Keratinocyte (primary cell): Measurements from ENCODE around the gene GPR153. TPM values are rescaled to one million over a fixed set of nuclear protein-coding genes. Genes with fewer than 3 reads are reported as not detected.

Experiments
- DNase-seq: peaks from one replicate; pipeline ENCODE4 v3.0.0-alpha.2; 2011; ENCODE audit warnings: low read depth, missing footprints, low spot score
- FAIRE-seq: peaks from 2 replicates; lab custom pipeline; 2011; peaks lifted over from hg19 to GRCh38; lab: Jason Lieb, UNC
- H2AFZ ChIP-seq: 2 replicates; pipeline ENCODE4 v1.6.0; 2012; ENCODE audit warnings: low read length, control low read depth, inconsistent platforms; ENCODE audit not compliant: control insufficient read depth
- H3K27ac ChIP-seq: 2 replicates; pipeline ENCODE4 v1.5.1; 2011; ENCODE audit warnings: low read length; ENCODE audit not compliant: control insufficient read depth, insufficient read depth
- H3K27me3 ChIP-seq: 3 replicates; pipeline ENCODE4 v1.6.0; 2011; ENCODE audit warnings: low read length; ENCODE audit not compliant: control insufficient read depth, insufficient read depth; ENCODE audit errors: extremely low read depth
- H3K36me3 ChIP-seq, 2 experiments: 2 replicates in 1 of 2; 3 replicates in 1 of 2; pipeline ENCODE4 v1.5.1; 2011; ENCODE audit warnings: low read length in 2 of 2, mild to moderate bottlenecking in 1 of 2; ENCODE audit not compliant: control insufficient read depth in 2 of 2, insufficient read depth in 2 of 2; ENCODE audit errors: extremely low read depth in 1 of 2
- H3K4me1 ChIP-seq: 3 replicates; pipeline ENCODE4 v1.5.1; 2011; ENCODE audit warnings: low read length; ENCODE audit not compliant: control insufficient read depth, insufficient read depth; ENCODE audit errors: extremely low read depth
- H3K4me2 ChIP-seq: 3 replicates; pipeline ENCODE4 v1.6.0; 2011; ENCODE audit warnings: low read depth, low read length; ENCODE audit not compliant: control insufficient read depth, insufficient read depth; ENCODE audit errors: extremely low read depth
- H3K4me3 ChIP-seq, 3 experiments: fragments of 200-600 bp in 1 of 3; sonication (generic) in 1 of 3; 2 replicates in 2 of 3; 3 replicates in 1 of 3; pipeline ENCODE4 v1.5.1; 2011 to 2016; ENCODE audit warnings: low read length in 3 of 3, mild to moderate bottlenecking in 3 of 3, control low read depth in 2 of 3, inconsistent platforms in 1 of 3, low read depth in 1 of 3, mixed read lengths in 1 of 3, mixed run types in 1 of 3, moderate library complexity in 1 of 3; ENCODE audit not compliant: control insufficient read depth in 2 of 3, insufficient read depth in 2 of 3; ENCODE audit errors: extremely low read depth in 1 of 3
- H3K79me2 ChIP-seq: 2 replicates; pipeline ENCODE4 v1.6.0; 2012; ENCODE audit warnings: low read length; ENCODE audit not compliant: control insufficient read depth, insufficient read depth
- H3K9ac ChIP-seq: 3 replicates; pipeline ENCODE4 v1.6.0; 2011; ENCODE audit warnings: low read length; ENCODE audit not compliant: control insufficient read depth, insufficient read depth; ENCODE audit errors: extremely low read depth
- H3K9me1 ChIP-seq: 3 replicates; pipeline ENCODE4 v1.6.0; 2011; ENCODE audit warnings: low read length; ENCODE audit not compliant: control insufficient read depth, insufficient read depth; ENCODE audit errors: extremely low read depth
- H3K9me3 ChIP-seq: 2 replicates; pipeline ENCODE4 v1.5.1; 2012; ENCODE audit warnings: low read depth, low read length; ENCODE audit not compliant: control insufficient read depth
- H4K20me1 ChIP-seq: 3 replicates; pipeline ENCODE4 v1.6.0; 2011; ENCODE audit warnings: low read length; ENCODE audit not compliant: control insufficient read depth, insufficient read depth; ENCODE audit errors: extremely low read depth
- EZH2 ChIP-seq: IDR thresholded peaks from one replicate; pipeline ENCODE4 v1.6.1; 2012; ENCODE audit warnings: inconsistent platforms, mild to moderate bottlenecking, low read length, moderate library complexity
- dilution Hi-C: fragments of 300-500 bp; cut with MboI; formaldehyde crosslinking; loops from one replicate; pipeline ENCODE4 v1.7.0; 2020; ENCODE audit warnings: low sequenced_read_pairs; ENCODE audit not compliant: extremely low pct_ligation_motif_present
- polyA plus RNA-seq, 5 experiments: library from polyadenylated mRNA; depleted of rRNA in 3 of 5; stranded (reverse) in 3 of 5; stranded (forward) in 1 of 5; unstranded in 1 of 5; fragments of >200 nt; gene quantifications; 1 replicate in 1 of 5; 2 replicates in 3 of 5; 3 replicates in 1 of 5; pipeline versions ENCODE4 v1.2.1 to v1.2.3, GENCODE V29; 2011 to 2012; ENCODE audit warnings: missing spikeins in 2 of 5, low read depth in 1 of 5, low replicate concordance in 1 of 5
- TF ChIP-seq, protein P1 (sequence below), 3 experiments: IDR thresholded peaks in 1 of 3; conservative IDR thresholded peaks in 1 of 3; optimal IDR thresholded peaks in 1 of 3; 2 replicates in 2 of 3; 3 replicates in 1 of 3; pipeline versions ENCODE3 to v1.5.1; 2011; ENCODE audit warnings: low read length in 3 of 3, mild to moderate bottlenecking in 3 of 3, moderate library complexity in 2 of 3, control low read depth in 1 of 3, inconsistent platforms in 1 of 3; ENCODE audit not compliant: insufficient read depth in 2 of 3; ENCODE audit errors: extremely low read depth in 1 of 3

Gene GPR153
- polyA plus RNA-seq, 1 donor (not counting 4 experiments of a cell fraction or from before 2014, with no cell fraction given) = 7.2 TPM

DNA sequence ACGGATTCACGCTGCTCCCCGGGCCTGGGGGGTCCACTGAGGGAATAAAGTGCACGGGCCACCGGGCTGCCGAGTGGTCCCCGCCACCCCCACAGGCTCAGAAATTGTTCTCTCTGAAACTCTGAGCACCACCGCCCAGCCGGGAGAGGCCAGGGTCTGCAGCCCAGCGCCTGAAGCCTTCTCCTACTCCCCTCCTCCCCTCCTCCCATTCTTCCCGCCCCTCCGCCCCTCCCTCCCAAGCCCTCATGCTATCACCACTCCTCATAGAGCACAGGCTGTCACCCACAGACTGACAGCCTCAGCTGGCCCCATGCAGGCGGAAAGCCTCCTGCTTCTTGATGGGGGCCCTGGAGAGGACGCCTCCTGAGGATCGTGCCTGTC, 707 bp upstream of the GPR153 start:
- TF ChIP-seq, protein P1, sequence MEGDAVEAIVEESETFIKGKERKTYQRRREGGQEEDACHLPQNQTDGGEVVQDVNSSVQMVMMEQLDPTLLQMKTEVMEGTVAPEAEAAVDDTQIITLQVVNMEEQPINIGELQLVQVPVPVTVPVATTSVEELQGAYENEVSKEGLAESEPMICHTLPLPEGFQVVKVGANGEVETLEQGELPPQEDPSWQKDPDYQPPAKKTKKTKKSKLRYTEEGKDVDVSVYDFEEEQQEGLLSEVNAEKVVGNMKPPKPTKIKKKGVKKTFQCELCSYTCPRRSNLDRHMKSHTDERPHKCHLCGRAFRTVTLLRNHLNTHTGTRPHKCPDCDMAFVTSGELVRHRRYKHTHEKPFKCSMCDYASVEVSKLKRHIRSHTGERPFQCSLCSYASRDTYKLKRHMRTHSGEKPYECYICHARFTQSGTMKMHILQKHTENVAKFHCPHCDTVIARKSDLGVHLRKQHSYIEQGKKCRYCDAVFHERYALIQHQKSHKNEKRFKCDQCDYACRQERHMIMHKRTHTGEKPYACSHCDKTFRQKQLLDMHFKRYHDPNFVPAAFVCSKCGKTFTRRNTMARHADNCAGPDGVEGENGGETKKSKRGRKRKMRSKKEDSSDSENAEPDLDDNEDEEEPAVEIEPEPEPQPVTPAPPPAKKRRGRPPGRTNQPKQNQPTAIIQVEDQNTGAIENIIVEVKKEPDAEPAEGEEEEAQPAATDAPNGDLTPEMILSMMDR (optimal IDR thresholded peaks at IDR 0.05 in 1 of 3, IDR thresholded peaks at IDR 0.05 in 1 of 3, conservative IDR thresholded peaks at IDR 0.05 in 1 of 3; ENCODE audit: extremely low read depth in 1 of 3, insufficient read depth in 2 of 3, low read length in 3 of 3) = no peak
- TF ChIP-seq EZH2 = no peak
- Histone ChIP-seq H3K9me3 (no peaks in the 10 kb centered on the region), H3K4me2 (peak overlapping the region; percentile 66), H3K4me3 (peak overlapping the region in 1 of 3 experiments; percentile 37), H3K27ac (no peak overlapping the region), H3K27me3 (no peaks in the 10 kb centered on the region), H3K9me1 (peaks cover 3% of the 10 kb centered on the region), H3K36me3 (peaks cover 7 to 14% of the 10 kb centered on the region in 2 experiments), H4K20me1 (no peaks in the 10 kb centered on the region), H2AFZ (no peak overlapping the region), H3K79me2 (no peaks in the 10 kb centered on the region), H3K9ac (no peak overlapping the region), H3K4me1 (peaks cover 21% of the 10 kb centered on the region)
- DNase-seq (no peak), FAIRE-seq (no peak)
- dilution Hi-C loops = no loop called here

GRCh38 chr1:6260433-6260934, 414 bp downstream of the GPR153 start:
- Histone ChIP-seq H3K9ac (peak overlapping the region; percentile 52), H3K27me3 (no peaks in the 10 kb centered on the region), H3K9me1 (peaks cover 3% of the 10 kb centered on the region), H3K9me3 (no peaks in the 10 kb centered on the region), H3K79me2 (no peaks in the 10 kb centered on the region), H3K27ac (peak overlapping the region; percentile 4), H2AFZ (peak overlapping the region; percentile 6), H3K4me3 (peak overlapping the region; percentile 56 to 73 (median 71)), H3K4me1 (peaks cover 21% of the 10 kb centered on the region), H4K20me1 (no peaks in the 10 kb centered on the region), H3K4me2 (peak overlapping the region; percentile 62), H3K36me3 (peaks cover 0 to 8% of the 10 kb centered on the region in 2 experiments)
- no peak for FAIRE-seq
- TF ChIP-seq EZH2 = no peak
- TF ChIP-seq, protein P1 (optimal IDR thresholded peaks at IDR 0.05 in 1 of 3, IDR thresholded peaks at IDR 0.05 in 1 of 3, conservative IDR thresholded peaks at IDR 0.05 in 1 of 3; ENCODE audit: extremely low read depth in 1 of 3, insufficient read depth in 2 of 3, low read length in 3 of 3) = no peak
- dilution Hi-C loops = no loop called here
- no peak for DNase-seq
